LNCaP clone FGC (cell line): ENCODE data around the gene PTPRN.
A peak's percentile ranks its signal among the peaks of the same experiment; 100 is the strongest.

Source experiments
- DNase-seq: peaks from one replicate; pipeline ENCODE4 v3.0.0-alpha.2; 2011; ENCODE audit warnings: low read depth
- H3K4me3 ChIP-seq: 2 replicates; pipeline ENCODE4 v1.5.1; 2011; ENCODE audit warnings: mild to moderate bottlenecking, low read depth, low read length, control low read depth
- CTCF ChIP-seq: IDR thresholded peaks from 2 replicates; pipeline ENCODE4 v1.5.1; 2012; ENCODE audit warnings: mild to moderate bottlenecking; ENCODE audit not compliant: control insufficient read depth, insufficient read depth; ENCODE audit errors: extremely low read depth

Gene PTPRN

GRCh38 chr2:219249203-219249980 lies 59.8 kb downstream of the PTPRN start:
- peak overlapping the region; percentile 35 for H3K4me3 ChIP-seq
- peak; percentile 87 for DNase-seq
- no peak for TF ChIP-seq CTCF

- peak overlapping the region; percentile 35 for H3K4me3 ChIP-seq
- DNase-seq = no peak
- no peak for TF ChIP-seq CTCF
Measured at GRCh38 chr2:219248845-219249202, 60.4 kb downstream of the PTPRN start.

GRCh38 chr2:219247678-219248642 lies 61.2 kb downstream of the PTPRN start:
- DNase-seq = no peak
- H3K4me3 ChIP-seq = no peak overlapping the region
- no peak for TF ChIP-seq CTCF

- TF ChIP-seq CTCF = no peak
- no peak for DNase-seq
- peak overlapping the region; percentile 92 for H3K4me3 ChIP-seq
Measured at GRCh38 chr2:219246559-219246958, 62.6 kb downstream of the PTPRN start.

GRCh38 chr2:219245899-219246230 lies 63.3 kb downstream of the PTPRN start:
- H3K4me3 ChIP-seq = peak overlapping the region; percentile 92
- no peak for DNase-seq
- TF ChIP-seq CTCF = no peak

GRCh38 chr2:219245148-219245898 lies 63.9 kb downstream of the PTPRN start, which contains the start of the genes GLB1L and STK16:
GLB1L (minus strand) TSS chr2:219245444; CDS start chr2:219243573, 1,871 bp downstream.
STK16 (plus strand) TSS chr2:219245479; CDS start chr2:219246000, 521 bp downstream.
- TF ChIP-seq CTCF = no peak

More at GRCh38 chr2:219245148-219245898, 63.9 kb downstream of the PTPRN start, which contains the start of the genes GLB1L and STK16:
- peak; percentile 66 for DNase-seq
- peak within 1 kb of the TSS; percentile 92 for H3K4me3 ChIP-seq
